GM21528 (cell line): ENCODE measurements around the gene FBN2.
"Not testable (repeated sequence)": the region's sequence is repeated elsewhere in the genome, so short reads cannot be mapped to it uniquely, and the experiment has no call there.

Source experiments
- ATAC-seq: cut with Tn5 transposase; IDR thresholded peaks from one replicate; pipeline ENCODE4 v1.9.1; 2021; ENCODE audit warnings: mild to moderate bottlenecking, moderate library complexity; ENCODE audit not compliant: unreplicated experiment, low FRiP score

Gene FBN2

DNA sequence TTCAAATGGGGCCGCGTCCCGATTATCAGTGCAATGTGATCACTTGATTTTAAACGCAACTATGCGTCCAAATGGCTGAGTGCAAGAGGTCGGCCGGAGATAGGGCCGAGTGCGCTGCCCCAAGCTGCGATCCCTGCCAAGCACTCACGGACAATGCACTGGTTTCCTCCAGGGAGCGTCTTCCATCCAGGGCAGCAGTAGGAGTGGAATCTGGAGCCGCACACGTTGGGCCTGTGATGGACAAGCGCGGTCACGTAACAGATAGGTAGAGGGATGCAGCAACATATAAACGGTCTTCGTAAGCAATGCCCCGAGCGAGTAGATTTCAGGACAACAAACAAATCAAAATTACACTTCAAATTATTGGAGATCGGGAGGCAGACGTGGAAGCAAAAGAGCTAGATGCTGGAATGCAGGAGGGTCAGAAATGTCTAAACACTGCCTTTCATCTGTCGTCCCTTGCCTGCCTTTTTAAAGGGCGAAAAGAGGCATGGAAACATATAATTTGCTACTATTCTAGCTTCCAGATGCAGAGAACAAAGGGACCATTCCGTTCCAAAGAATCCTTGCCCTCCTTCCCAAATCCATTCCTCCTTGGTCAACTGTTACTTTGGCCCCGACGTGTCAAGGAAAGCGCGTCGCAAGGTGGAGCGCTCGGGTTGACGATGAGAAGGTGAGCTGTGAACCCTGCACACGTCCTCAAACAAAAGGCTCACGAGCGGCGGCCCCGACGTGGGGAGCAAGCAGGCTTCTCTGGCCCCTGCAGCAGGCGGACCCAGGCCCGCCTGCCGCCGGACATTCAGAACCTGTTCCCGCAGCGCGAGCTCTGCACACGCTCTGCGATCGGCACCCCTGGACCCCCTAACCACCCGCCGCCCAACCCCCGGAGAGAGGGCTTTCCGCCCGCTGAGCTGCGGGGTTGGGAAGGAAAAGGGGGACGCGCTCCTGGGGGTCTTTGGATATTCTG is 1.5 kb downstream of the FBN2 start:
- ATAC-seq, result no peak

DNA sequence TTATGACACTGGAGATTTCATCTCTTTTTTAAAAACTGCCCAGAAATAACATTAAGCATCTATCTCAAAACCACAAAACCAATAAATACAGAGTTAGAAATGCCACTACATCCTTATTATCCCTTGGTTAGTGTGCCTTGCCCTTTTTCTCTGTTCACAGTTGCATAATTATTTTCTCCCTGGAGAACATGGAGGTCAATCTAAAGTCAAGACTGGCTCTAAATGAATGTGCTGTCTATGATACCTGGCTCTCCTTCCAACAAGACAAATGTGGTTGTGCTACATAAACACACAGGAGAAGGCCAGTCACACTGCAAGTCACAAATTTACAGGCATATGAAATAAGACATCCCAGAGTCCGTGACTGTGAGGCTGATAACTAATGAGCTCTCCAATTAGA is 2.8 kb downstream of the FBN2 start:
- no peak for ATAC-seq

DNA sequence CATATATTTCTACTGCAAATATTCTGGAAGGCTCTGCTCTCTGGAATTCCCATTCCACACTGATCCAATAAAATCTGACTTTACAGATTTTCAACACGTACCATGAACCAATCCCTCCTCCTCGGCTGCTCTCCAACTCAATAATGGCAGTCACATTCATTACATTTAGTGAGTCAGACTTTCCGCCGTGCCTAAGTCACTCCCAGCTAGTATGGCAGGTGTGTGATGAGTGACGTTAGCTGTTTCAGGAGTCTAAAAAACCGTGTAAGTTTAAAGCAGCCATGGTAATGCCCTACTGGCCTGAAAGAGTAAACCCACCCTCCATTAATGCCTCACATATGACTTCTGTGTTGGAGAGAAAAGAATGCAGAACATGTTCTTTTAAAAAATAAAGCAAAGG is 3.3 kb downstream of the FBN2 start:
- no peak for ATAC-seq

DNA sequence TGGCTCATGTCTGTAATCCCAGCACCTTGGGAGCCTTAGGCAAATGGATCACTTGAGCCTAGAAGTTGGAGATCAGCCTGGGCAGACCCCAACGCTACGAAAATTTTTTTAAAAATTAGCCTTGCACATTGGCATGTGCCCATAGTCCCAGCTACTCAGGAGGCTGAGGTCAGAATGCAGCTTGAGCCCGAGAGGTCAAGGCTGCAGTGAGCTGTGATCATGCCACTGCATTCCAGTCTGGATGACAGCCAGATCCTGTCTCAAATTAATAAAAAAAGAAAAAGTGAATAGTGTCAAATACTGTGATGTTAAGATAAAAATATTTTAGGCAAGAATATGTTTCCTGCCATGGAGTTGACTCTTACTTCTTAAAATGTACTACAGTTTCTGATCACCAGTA is 5.3 kb downstream of the FBN2 start:
- ATAC-seq, result no peak

DNA sequence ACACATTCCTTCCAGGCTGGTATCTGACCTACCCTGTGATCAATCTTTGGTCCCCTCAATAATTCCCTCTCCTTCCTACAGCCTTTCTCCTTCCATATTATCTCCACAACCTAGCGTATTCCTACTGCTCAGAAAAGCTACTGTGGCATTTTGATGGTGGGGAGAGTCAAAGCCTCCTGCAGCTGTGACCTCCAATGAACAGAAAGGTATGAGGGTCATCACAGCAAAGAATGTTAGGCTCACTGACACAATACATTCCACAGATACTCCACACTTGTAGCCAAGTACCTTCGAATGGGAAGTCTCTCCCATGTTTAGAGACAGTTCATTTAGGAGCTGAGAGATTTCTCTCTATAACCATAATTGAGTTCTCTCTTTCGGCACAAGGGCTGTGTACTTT is 5.9 kb downstream of the FBN2 start:
- ATAC-seq, result no peak

DNA sequence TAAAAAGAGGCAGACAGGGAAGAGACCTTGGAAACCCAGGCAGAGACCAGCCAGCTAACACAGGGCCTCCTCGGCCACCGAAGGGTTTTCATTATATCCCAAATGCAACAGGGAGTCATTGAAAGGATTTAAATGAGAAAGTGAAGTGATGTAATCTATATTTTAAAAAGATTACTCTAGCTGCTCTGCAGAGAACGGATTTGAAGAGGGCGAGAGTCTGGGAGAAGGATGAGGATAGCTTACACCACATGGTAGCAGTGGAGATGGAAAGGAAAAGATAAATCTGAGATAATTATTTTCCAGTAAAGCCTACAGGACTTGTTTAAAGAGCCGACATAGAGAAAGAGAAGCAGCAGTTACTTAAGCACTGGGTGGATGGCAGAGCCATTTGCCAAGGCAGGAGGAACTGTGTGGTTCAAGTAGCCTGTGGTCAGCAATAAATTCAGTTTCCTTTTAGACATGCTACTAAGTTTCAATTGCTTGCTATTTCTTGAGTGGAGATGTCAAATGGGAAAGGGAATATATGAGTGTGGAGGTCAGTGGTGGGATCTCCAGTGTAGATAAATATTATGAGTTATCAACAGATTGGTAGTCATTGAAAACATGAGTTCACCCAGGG is 9.3 kb downstream of the FBN2 start:
- no peak for ATAC-seq

DNA sequence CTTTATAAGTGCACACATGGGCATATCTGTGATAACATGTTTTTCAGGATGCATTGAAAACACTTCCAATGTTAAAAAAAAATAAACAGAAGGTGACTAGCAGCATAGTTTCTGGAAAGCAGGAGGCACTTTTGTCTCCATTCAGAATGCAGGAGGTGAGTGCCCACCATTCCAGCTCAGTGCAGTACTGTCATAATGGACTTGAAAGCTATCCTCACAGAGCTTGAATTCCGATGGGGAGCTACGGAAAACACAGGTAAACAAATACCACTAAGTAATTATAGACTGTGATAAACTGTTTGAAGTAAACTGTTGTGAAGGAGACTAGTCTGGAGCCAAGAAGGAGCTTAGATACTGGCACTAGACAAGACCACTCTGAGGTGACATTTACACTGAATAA is 9.9 kb downstream of the FBN2 start:
- no peak for ATAC-seq

DNA sequence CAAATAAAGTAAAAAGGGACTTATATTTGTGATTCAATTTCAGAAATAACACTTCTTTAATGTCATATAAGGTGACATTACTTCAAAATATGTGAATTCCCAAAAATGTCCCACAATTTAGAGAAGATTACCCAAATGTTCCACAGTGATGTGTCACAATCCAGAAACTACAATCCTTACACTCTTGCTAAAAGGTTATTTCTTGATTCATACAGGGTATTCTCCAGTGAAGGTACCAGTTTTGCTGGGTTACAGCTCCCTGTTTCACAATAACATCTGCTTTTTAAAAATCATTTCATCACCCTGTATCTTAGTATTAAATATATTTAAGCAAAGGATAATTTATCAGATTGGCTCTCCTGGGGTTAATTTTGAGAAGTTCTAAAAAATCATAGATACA is 11.0 kb downstream of the FBN2 start:
- ATAC-seq, result no peak

DNA sequence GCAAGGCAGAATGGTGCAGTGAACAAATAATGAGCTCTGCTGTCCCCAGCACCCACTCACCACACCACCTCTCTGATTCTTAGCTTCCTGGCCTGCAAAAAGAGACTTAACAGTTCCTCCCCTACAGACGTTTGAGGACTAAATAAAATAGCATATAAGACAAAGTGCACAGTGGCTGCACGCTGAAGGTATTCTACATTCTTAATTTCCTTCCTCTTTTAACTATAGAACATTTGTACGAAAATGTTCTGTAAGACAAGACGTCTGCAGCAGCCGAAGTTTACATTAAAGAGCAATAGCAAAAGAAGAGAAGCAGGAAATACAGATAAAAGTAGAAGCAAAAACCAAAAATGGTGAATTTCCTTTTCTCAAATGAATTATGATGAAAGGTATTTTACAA is 15.7 kb downstream of the FBN2 start:
- ATAC-seq, result no peak

DNA sequence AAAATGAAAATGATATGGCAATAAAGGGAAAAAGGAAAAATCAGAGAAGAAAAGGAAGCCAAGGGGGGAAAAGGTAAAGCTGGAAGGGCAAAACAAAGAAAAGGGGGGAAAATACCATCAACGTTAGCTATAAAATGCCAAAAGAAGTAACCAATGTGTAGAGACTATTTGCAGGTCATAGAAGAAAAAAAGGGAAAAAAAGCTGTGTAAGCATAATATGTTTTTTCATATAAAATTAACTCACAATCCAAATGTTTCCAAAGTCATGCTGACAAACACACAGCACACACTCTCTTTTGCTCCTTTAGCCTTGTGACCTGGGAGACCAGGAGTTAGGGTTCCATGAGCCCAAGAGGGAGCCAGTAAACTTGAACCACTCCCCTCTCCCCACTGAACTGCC is 18.2 kb downstream of the FBN2 start:
- no peak for ATAC-seq

DNA sequence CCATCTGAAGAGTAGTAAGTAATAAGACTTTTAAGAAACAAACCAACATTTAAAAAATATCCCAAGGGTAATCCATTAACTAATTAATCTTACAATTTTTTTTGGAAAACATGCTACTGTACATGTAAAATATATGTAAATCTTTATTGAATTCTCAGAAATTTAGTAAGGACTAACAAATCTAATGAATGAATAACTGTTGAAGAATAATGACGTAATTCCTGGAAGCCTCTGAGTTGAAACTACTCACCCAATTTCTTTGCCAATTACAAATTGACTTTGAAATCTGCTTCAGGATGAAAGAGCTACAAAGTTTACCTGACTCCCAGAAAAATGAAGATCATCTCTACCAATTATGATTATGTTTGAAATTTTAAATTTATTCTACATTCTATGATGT is 21.1 kb downstream of the FBN2 start:
- ATAC-seq, result no peak

DNA sequence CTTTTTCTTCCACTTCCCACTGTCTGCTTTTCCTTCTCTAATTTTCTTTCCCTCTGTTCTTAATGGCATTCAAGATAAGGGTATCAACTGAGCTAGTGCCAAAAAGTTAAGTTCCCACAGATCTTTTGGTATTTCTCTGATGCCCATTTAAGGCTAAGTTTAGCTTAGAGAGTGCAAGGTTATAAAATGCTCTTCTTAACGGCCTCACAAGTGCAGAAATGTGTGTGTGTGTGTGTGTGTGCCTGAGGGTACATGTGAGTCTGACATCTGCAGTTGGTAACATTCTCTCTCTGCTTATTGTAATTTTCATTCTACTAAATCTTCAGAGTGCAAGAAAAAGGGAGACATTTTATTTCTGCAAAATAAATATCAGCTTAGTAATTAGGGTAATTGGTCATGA is 24.2 kb downstream of the FBN2 start:
- no peak for ATAC-seq

DNA sequence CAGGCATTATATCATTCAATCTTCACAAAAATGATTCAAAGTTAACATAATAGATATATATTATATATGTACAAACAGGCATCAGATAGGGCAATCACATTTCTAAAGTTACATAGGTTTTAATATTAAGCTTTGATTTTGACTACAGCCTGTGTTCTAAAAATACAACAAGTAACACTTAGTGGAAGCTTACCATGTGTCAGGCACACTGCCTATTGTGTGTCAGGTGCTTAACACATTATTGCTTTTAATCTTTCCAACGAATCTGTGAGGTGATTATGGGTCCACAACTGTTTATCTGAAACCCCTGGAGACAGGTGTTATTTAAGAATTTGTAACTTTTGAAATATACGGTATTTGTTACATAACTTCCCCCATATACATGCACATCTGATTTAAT is 25.2 kb downstream of the FBN2 start:
- ATAC-seq, result no peak

DNA sequence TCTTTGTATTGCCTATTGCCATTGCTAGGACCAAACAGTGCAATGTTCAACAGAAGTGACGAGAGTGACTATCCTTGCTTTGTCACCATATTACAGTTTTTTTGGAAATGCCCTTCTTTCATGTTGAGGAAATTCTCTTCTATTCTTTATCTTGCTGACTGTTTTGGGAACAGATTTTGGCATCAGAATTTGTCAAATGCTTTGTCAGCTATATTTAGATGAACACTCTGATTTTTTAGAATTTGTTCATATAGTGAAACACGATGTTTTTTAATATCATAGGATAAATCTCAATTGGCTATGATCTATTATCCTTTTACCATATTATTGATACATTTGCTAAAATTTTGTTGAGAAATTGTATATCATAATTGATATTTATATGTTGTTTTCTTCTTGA is 31.4 kb downstream of the FBN2 start:
- no peak for ATAC-seq

DNA sequence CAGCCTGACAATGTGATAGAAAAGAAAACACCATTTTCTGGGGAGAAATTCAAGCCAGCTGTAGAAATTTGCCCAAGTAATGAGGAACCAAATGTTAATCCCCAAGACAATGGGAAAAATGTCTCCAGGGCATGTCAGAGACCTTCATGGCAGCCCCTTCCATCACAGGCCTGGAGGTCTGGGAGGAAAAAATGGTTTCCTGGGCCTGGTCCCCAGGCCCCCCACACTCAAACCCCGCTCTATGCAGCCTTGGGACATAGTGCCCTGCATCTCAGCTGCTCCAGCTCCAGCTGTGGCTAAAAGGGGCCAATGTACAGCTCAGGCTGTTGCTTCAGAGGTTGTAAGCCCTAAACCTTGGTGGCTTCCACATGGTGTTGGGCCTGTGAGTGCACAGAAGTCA is 34.3 kb downstream of the FBN2 start:
- not testable (repeated sequence) for ATAC-seq

DNA sequence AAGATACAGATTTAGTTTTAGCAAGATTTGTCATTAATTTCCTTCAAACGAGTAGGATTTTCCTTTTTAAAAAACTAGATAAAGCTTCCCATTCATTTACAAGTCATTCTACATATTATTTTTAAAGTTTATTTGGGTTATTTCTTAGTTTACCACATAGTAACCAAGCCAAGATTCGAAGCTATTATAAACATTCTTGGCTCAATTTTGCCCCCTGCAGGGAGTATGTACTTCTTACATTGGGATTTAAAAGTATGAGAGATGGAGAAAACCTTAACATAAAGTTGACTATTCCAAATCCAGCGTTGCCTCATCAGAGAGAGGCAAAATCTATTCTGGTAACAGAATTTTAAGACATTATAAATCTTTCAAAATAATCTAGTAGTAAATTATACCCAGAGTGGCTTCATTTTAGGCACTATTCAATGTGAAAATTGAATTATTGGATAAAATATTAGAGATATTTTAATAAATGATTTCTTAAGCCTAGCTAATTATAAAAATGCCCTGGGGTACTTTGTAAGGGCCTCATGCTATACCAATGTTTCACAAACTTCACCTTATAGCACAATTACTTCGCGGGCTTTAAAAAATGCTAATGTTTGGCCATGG is 39.1 kb downstream of the FBN2 start:
- ATAC-seq, result no peak

DNA sequence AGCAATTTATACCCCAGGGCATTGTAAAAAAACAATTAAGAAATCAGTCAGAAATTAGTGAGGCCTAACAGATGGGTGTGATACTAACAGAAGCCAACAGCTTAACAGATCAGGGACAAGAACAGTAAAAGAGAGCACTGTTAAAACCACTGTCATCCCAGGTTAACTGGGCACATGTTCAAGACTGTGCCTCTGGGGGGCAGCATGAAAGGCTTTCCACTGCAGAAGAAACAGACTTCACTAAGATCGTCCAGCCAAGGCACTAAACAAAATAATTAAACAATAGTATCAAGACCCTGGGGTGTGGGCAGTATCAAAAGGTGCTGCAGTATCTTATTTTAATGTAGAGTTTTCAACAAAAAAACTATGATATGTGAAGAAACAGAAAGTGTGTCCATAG is 43.5 kb downstream of the FBN2 start:
- ATAC-seq, result no peak

DNA sequence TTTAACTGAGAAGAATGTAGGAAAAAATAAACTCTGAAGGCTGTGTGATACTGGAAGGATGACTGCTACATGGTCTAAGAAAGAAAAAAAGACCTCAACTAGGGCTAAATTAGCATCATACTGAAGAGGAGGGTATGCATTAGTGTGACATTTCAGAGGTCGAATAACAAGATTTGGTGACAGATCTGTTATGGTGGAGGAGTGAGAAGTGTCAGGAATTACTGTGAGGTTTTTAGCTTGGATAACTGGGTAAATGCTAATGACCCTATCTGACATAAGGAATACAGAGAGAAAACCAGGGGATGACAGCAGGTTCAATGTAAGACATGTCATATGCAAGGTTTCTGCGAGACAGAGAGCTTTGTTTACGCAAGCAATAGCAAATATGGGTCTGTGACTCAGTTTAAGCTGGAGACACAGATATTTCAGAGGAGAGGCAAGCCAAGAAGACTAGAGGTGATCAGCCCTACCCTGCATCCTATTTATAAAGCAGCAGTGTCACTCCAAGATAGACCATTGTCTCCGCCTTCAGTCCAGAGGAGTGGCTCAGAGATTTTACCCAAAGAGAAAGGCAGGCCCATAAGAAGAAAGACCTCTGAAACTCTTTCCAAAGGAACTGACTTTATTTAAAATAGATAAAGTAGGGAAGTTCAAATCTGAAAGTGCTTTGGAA is 44.3 kb downstream of the FBN2 start:
- ATAC-seq, result no peak

DNA sequence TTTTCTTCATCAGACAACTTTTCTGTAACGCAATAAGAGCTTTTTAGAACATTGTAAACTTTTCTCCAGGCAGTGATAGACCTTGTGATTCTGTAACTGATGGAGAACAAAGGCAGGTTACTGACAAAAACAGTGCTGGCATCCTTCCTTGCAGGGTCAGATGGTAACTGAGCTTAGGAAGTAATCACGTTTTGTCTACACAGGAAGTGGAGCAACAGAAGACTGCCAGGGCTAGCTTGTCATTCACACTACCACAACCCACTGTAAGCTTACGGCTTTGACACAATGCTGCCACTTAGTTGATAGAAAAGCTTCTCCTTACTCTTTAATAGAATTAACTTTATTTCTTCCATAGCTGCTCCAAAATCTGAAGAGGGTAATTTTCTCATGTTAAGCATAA is 46.8 kb downstream of the FBN2 start:
- no peak for ATAC-seq

DNA sequence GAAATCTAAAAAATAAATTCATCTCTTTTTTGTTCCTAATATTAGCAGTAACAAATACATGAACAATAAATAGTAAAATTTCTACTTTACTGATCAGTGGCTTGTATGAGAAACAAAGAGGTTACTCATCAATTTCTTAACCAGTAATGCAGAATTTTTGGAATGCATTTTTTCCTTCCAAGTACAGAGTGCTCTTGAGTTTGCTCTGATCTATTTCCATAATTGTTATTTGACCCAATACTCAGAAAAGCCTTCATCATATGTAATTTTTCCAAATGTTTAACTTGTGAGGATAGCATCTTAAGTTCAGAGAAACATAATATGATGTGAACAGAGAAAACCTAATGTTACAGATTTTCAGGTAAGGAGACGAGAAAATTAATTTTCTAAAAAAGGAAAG is 47.3 kb downstream of the FBN2 start:
- ATAC-seq, result no peak

DNA sequence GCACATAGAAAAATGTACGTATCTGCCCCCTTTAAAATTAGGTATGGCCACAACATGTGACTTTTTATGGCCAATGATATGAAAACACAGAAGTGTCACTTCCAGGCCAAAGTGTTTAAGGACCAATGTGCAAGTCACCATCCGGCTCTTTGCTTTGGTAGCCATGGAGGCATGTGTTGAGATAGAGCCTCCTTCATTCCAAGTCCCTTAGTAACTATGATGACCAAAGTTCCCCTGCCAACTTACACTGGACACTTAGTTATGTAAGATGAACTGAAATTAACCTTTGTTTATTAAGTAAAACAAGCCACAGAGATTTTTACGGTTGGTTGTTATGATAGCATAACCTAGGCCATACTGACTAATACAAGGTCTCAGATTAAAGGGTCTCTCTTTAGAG is 51.0 kb downstream of the FBN2 start:
- ATAC-seq, result no peak
